ENCODE measurements around the gene NFE2L1.

DNA sequence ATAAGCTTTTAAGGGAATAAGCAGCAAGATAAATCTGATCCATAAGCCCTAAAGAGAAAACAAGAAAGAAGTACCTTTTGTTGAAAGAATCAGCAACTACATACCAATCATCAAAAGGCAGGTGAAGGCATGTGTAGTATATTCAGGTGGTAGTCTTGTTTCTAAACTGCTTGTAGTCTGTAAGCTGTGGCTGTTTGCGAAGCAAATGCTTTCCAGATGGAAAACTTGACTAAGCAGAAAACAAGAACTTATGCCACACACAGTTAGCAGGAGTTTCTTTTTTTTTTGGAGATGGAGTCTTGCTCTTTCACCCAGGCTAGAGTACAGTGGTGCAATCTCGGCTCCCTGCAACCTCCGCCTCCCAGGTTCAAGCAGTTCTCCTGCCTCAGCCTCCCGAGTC, 47.5 kb downstream of the NFE2L1 start:
- TF ChIP-seq, protein P1, sequence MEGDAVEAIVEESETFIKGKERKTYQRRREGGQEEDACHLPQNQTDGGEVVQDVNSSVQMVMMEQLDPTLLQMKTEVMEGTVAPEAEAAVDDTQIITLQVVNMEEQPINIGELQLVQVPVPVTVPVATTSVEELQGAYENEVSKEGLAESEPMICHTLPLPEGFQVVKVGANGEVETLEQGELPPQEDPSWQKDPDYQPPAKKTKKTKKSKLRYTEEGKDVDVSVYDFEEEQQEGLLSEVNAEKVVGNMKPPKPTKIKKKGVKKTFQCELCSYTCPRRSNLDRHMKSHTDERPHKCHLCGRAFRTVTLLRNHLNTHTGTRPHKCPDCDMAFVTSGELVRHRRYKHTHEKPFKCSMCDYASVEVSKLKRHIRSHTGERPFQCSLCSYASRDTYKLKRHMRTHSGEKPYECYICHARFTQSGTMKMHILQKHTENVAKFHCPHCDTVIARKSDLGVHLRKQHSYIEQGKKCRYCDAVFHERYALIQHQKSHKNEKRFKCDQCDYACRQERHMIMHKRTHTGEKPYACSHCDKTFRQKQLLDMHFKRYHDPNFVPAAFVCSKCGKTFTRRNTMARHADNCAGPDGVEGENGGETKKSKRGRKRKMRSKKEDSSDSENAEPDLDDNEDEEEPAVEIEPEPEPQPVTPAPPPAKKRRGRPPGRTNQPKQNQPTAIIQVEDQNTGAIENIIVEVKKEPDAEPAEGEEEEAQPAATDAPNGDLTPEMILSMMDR (IDR thresholded peaks at IDR 0.05) = no peak
- TF ChIP-seq POLR2A (IDR thresholded peaks at IDR 0.05) = no peak

All from right lobe of liver (tissue), 4 donors.